ENCODE data around the gene BAIAP2L1. TPM values are rescaled to one million over a fixed set of nuclear protein-coding genes. Genes with fewer than 3 reads are reported as not detected.

Gene BAIAP2L1
- total and polyA plus RNA-seq, 2 donors (not counting 3 experiments of a cell fraction or from before 2014, with no cell fraction given), result 0.32 to 1.1 TPM

- Histone ChIP-seq H3K9me1 (replicated peaks; ENCODE audit: control insufficient read depth, extremely low read depth, insufficient read depth, low read length) (no peaks in the 10 kb centered on the region), H3K27me3 (ENCODE audit: control insufficient read depth in 2 of 2, insufficient read depth in 2 of 2, low read length in 2 of 2) (peaks cover 0 to 2% of the 10 kb centered on the region in 2 experiments), H4K20me1 (replicated peaks; ENCODE audit: control insufficient read depth, extremely low read depth, insufficient read depth, low read length) (no peaks in the 10 kb centered on the region), H3K79me2 (ENCODE audit: control insufficient read depth, insufficient read depth, low read length) (no peaks in the 10 kb centered on the region), H3K4me1 (ENCODE audit: control insufficient read depth, extremely low read depth, insufficient read depth, low read length) (no peaks in the 10 kb centered on the region), H3K4me3 (replicated peaks in 1 of 3; ENCODE audit: insufficient read depth in 1 of 3, low read depth in 1 of 3, low read length in 3 of 3) (no peak overlapping the region), H3K4me2 (ENCODE audit: insufficient read depth, low read length) (no peak overlapping the region), H3K27ac (ENCODE audit: insufficient read depth, low read depth, low read length) (no peak overlapping the region), H3K9me3 (replicated peaks; ENCODE audit: control insufficient read depth, insufficient read depth, low read length) (no peaks in the 10 kb centered on the region), H3K36me3 (ENCODE audit: control insufficient read depth in 2 of 2, extremely low read depth in 1 of 2, insufficient read depth in 2 of 2, low read length in 2 of 2) (no peaks in the 10 kb centered on the region), H2AFZ (ENCODE audit: low read depth, low read length) (no peak overlapping the region), H3K9ac (replicated peaks; ENCODE audit: extremely low read depth, insufficient read depth, low read length) (no peak overlapping the region)
- ChIA-PET POLR2A (no interaction called here), CTCF (no interaction called here)
- FAIRE-seq (no peak), DNase-seq (ENCODE audit: low read depth, low spot score) (no peak)
- TF ChIP-seq MAX (IDR thresholded peaks at IDR 0.05; ENCODE audit: insufficient read depth, insufficient read length) (no peak), FOS (IDR thresholded peaks at IDR 0.05; ENCODE audit: borderline replicate concordance, insufficient read depth, low read length) (no peak), GATA2 (IDR thresholded peaks at IDR 0.05; ENCODE audit: insufficient read depth, insufficient read length, low read depth, low read length) (no peak), CTCF (IDR thresholded peaks at IDR 0.05; ENCODE audit: extremely low read depth in 1 of 2, insufficient read depth in 1 of 2, low read depth in 1 of 2, low read length in 2 of 2) (no peak), POLR2AphosphoS5 (IDR thresholded peaks at IDR 0.05; ENCODE audit: insufficient read depth, low read depth, low read length) (no peak), MYC (IDR thresholded peaks at IDR 0.05; ENCODE audit: low read depth, low read length) (no peak), EZH2 (IDR thresholded peaks at IDR 0.05; ENCODE audit: borderline replicate concordance, low read depth, low read length, severe bottlenecking) (no peak), JUN (IDR thresholded peaks at IDR 0.05; ENCODE audit: borderline replicate concordance, insufficient read depth, insufficient read length, low read depth) (no peak), POLR2A (IDR thresholded peaks at IDR 0.05; ENCODE audit: low read depth, low read length) (no peak)
- intact Hi-C loops (cut with micrococcal nuclease), result no loop called here
- dilution Hi-C loops (cut with MboI; ENCODE audit: extremely low pct_ligation_motif_present, low sequenced_read_pairs), result no loop called here
- BruUV-seq (replicated peaks), result no TSS peak
Observed at GRCh38 chr7:98330926-98331529, 69.9 kb downstream of the BAIAP2L1 start.

Measured in endothelial cell of umbilical vein (primary cell).